GM19324 (cell line): ENCODE results near the gene ZNF32.
"Not testable (repeated sequence)": the region's sequence is repeated elsewhere in the genome, so short reads cannot be mapped to it uniquely, and the experiment has no call there.

Source experiments
- ATAC-seq: cut with Tn5 transposase; IDR thresholded peaks from one replicate; pipeline ENCODE4 v1.9.1; 2021; ENCODE audit warnings: mild to moderate bottlenecking, moderate library complexity; ENCODE audit not compliant: unreplicated experiment, low FRiP score

The ZNF32 gene

GRCh38 chr10:43644252-43644651, 4.4 kb downstream of the ZNF32 start:
- no peak for ATAC-seq

GRCh38 chr10:43640603-43641002, 8.1 kb downstream of the ZNF32 start:
- no peak for ATAC-seq

- not testable (repeated sequence) for ATAC-seq
Observed at GRCh38 chr10:43635816-43636215, 12.9 kb downstream of the ZNF32 start.

GRCh38 chr10:43628956-43629355, 19.7 kb downstream of the ZNF32 start:
- no peak for ATAC-seq

GRCh38 chr10:43627942-43628341, 20.7 kb downstream of the ZNF32 start:
- ATAC-seq = no peak

- ATAC-seq = no peak
Observed at GRCh38 chr10:43623351-43623750, 25.3 kb downstream of the ZNF32 start.

- no peak for ATAC-seq
Observed at GRCh38 chr10:43622038-43622437, 26.6 kb downstream of the ZNF32 start.

- ATAC-seq = no peak
Observed at GRCh38 chr10:43619368-43619767, 29.3 kb downstream of the ZNF32 start.

GRCh38 chr10:43616697-43617370, 31.8 kb downstream of the ZNF32 start:
- ATAC-seq = no peak

- no peak for ATAC-seq
Observed at GRCh38 chr10:43610636-43611035, 38.0 kb downstream of the ZNF32 start.

- no peak for ATAC-seq
Observed at GRCh38 chr10:43607199-43607573, 41.5 kb downstream of the ZNF32 start.

- peak; percentile 98 for ATAC-seq
Observed at GRCh38 chr10:43606323-43607198, 42.1 kb downstream of the ZNF32 start, which contains the start of gene ZNF485. Gene ZNF485 (plus strand): TSS chr10:43606438. CDS start chr10:43607051, 613 bp downstream.

GRCh38 chr10:43605850-43606322, 42.8 kb downstream of the ZNF32 start:
- peak; percentile 31 for ATAC-seq

GRCh38 chr10:43601576-43601975, 47.1 kb downstream of the ZNF32 start:
- not testable (repeated sequence) for ATAC-seq

- ATAC-seq = no peak
Observed at GRCh38 chr10:43599333-43599732, 49.3 kb downstream of the ZNF32 start.

GRCh38 chr10:43598446-43598845, 50.2 kb downstream of the ZNF32 start:
- ATAC-seq = no peak

GRCh38 chr10:43596546-43596945, 52.1 kb downstream of the ZNF32 start:
- no peak for ATAC-seq

- ATAC-seq = peak; percentile 28
Observed at GRCh38 chr10:43595739-43596298, 52.9 kb downstream of the ZNF32 start.

GRCh38 chr10:43594944-43595589, 53.6 kb downstream of the ZNF32 start:
- ATAC-seq = peak; percentile 93
